H1 (cell line): ENCODE measurements around the gene LEO1. TPM values are rescaled to one million over a fixed set of nuclear protein-coding genes. Genes with fewer than 3 reads are reported as not detected.

Experiments
- BACH1 ChIP-seq: IDR thresholded peaks from 2 replicates; pipeline ENCODE4 v1.6.1; 2012; ENCODE audit warnings: low read length, improper control_type of control experiment
- CBX5 ChIP-seq: fragments of 300-800, 300-1000 bp; sonication (generic); IDR thresholded peaks from 2 replicates; pipeline ENCODE4 v1.7.1; 2016; ENCODE audit warnings: antibody characterized with exemption, low read length, low read depth
- KDM4A ChIP-seq: IDR thresholded peaks from one replicate; pipeline ENCODE4 v1.7.1; 2012; ENCODE audit warnings: low read depth, mild to moderate bottlenecking, moderate library complexity, low read length, inconsistent platforms; ENCODE audit not compliant: severe bottlenecking
- POLR2A ChIP-seq, 2 experiments: IDR thresholded peaks; 1 replicate in 1 of 2; 2 replicates in 1 of 2; pipeline ENCODE4 v1.6.1; 2011; ENCODE audit warnings: low read depth in 2 of 2, low read length in 2 of 2, mild to moderate bottlenecking in 2 of 2; ENCODE audit errors: control extremely low read depth in 1 of 2
- POU5F1 ChIP-seq: IDR thresholded peaks from 2 replicates; pipeline ENCODE4 v1.6.1; 2011; ENCODE audit warnings: low read depth, mild to moderate bottlenecking, low read length, moderate library complexity
- SIN3A ChIP-seq, 2 experiments: IDR thresholded peaks in 1 of 2; conservative IDR thresholded peaks in 1 of 2; 2 replicates each; pipeline ENCODE4 v1.6.1; 2011 to 2012; ENCODE audit warnings: low read length in 2 of 2, improper control_type of control experiment in 1 of 2, low read depth in 1 of 2, mild to moderate bottlenecking in 1 of 2
- SRF ChIP-seq: IDR thresholded peaks from 2 replicates; pipeline ENCODE4 v1.6.1; 2011; ENCODE audit warnings: mild to moderate bottlenecking, low read depth, low read length, moderate library complexity
- TCF12 ChIP-seq: IDR thresholded peaks from 2 replicates; pipeline ENCODE4 v1.6.1; 2011; ENCODE audit warnings: low read depth, mild to moderate bottlenecking, low read length
- TEAD4 ChIP-seq: IDR thresholded peaks from 2 replicates; pipeline ENCODE4 v1.6.1; 2012; ENCODE audit warnings: low read depth, low read length, inconsistent platforms, mixed read lengths
- polyA plus RNA-seq, 7 experiments: library from polyadenylated mRNA; depleted of rRNA in 3 of 7; stranded (reverse) in 5 of 7; unstranded in 2 of 7; fragments of >200 nt in 5 of 7; fragments of 200-250 nt in 2 of 7; gene quantifications; 1 replicate in 5 of 7; 2 replicates in 1 of 7; 4 replicates in 1 of 7; pipeline versions ENCODE4 v1.2.1 to v1.2.3, GENCODE V29; 2011 to 2013; ENCODE audit warnings: missing spikeins in 2 of 7, mixed read lengths in 2 of 7
- total RNA-seq: library from RNA; stranded (reverse); fragmentation: NEBNext Ultra II Directional; extraction: Animal tissue kit (Norgen Biotek cat#: 25700); gene quantifications from 2 replicates; pipeline ENCODE4 v1.2.1, GENCODE V29; 2021

The LEO1 gene
- total and polyA plus RNA-seq, 2 of the 8 experiments (the other 6 are each of a cell fraction or from before 2014, with no cell fraction given): 1.6 to 27.4 TPM

- no peak for TF ChIP-seq BACH1
- no peak for TF ChIP-seq POU5F1
- no peak for TF ChIP-seq TCF12
- TF ChIP-seq SRF: no peak
- TF ChIP-seq SIN3A (conservative IDR thresholded peaks at IDR 0.05 in 1 of 2, IDR thresholded peaks at IDR 0.05 in 1 of 2; ENCODE audit: low read depth in 1 of 2, low read length in 2 of 2): no peak
- TF ChIP-seq POLR2A (IDR thresholded peaks at IDR 0.05; ENCODE audit: control extremely low read depth in 1 of 2, low read depth in 2 of 2, low read length in 2 of 2): no peak
- TF ChIP-seq TEAD4: no peak
- no peak for TF ChIP-seq KDM4A
- TF ChIP-seq CBX5: no peak
- TF ChIP-seq, all 59 proteins: peak for 0
Measured at GRCh38 chr15:51904421-51904820, 67.2 kb downstream of the LEO1 start (continued).
